Activated CD4-positive, alpha-beta T cell treated with anti-CD3 and anti-CD28 coated beads for 1 hour (primary cell): ENCODE results near the gene TIMM22.
"Not testable (repeated sequence)": the region's sequence is repeated elsewhere in the genome, so short reads cannot be mapped to it uniquely, and the experiment has no call there.

ENCODE experiments used
- DNase-seq: peaks from one replicate; pipeline ENCODE4 v3.0.0-alpha.2; 2020

TIMM22 gene

DNA sequence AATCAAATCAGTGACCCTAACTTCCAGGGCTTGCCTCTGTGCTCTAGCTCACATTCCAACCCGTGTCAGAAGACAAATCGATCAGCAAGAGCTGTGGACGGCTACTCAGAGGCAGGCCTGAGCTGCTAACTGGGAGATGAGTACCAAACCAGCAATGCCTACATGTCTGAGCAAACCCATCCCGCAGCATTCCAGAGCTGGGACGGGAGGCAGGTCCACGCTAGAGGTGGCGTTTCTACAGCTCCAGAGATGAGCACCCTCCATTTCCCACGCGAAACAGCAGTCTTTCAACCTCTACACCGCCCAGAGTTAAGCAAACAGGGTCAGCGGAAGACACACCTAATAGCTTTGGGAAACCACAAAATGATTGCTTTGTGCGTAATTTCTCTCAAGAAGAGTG is 23.9 kb upstream of the TIMM22 start:
- no peak for DNase-seq

DNA sequence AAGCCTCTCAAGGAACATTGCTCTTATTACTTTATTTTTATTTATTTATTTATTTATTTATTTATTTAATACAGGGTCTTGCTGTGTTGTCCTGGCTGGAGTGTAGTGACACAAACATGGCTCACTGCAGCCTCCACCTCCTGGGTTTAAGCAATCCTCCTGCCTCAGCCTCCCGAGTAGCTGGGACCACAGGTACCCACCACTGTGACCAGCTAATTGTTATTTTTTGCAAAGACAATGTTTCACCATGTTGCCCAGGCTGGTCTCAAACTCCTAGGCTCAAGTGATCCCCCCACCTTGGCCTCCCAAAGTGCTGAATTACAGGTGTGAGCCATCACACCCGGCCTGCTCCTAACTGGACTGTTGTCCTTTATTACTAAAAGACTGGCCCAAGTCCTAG is 22.2 kb upstream of the TIMM22 start:
- DNase-seq = not testable (repeated sequence)

DNA sequence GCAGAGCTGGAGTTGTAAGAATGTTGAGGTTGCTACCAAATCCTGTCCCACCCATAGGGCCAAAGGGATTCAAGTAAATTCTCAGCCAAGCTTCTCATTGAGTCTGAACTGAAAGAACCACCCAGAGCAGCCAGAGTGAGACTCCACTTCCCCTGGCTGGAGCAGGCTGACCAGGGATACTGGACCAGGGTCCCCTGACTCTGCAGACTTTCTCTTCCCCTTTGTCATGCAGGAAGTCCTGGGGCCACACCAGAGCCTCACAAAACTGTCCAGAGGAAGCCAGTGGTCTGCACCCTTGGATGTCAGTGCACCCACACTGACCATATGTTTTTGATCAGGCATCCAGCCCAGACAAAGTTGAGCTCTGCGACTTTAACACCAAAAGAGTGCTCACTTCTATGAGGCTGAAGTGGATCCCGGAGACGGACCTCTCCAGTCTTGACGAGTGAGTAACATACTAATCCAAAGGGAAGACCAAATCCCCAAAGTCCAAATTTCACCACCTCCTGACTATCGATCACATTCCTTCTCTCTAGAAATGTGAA is 21.5 kb upstream of the TIMM22 start:
- no peak for DNase-seq

DNA sequence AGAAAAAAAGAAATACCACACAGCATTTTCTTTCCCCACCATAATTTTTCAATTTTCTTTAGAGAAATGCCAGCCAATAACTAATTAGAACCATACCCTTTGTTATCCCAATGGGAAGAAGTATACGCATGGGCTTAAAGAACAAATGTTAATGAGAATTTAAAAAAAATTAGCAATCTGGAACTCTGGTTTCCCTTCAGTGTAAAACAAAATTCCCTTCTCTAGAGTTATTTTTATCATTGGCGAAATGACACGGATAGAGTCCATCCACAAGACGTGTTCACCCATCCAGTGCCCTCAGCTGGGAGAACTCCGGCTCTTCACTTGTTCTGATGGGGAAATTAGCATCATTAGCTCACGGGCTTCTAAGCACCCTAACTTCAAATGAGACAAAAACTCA is 20.6 kb upstream of the TIMM22 start:
- DNase-seq = no peak

DNA sequence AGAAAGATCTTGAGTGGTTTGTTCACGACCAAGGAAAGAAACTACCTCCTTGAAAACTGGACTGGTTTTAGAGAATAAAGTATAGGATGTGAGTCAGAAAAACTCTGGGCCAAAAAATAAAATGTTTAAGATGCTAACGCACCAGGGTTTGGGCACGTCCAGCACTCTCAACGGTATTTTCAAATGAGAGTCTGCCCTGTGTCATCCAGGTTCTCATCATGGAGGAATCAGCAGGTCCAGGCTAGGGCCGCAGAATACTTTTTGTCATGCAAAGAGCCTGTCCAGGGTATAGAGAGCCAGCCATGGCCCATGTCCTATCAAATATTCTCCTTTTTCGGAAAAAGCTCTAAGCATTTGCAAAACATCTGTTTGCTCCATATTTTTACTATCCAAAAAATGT is 19.8 kb upstream of the TIMM22 start:
- DNase-seq = no peak

DNA sequence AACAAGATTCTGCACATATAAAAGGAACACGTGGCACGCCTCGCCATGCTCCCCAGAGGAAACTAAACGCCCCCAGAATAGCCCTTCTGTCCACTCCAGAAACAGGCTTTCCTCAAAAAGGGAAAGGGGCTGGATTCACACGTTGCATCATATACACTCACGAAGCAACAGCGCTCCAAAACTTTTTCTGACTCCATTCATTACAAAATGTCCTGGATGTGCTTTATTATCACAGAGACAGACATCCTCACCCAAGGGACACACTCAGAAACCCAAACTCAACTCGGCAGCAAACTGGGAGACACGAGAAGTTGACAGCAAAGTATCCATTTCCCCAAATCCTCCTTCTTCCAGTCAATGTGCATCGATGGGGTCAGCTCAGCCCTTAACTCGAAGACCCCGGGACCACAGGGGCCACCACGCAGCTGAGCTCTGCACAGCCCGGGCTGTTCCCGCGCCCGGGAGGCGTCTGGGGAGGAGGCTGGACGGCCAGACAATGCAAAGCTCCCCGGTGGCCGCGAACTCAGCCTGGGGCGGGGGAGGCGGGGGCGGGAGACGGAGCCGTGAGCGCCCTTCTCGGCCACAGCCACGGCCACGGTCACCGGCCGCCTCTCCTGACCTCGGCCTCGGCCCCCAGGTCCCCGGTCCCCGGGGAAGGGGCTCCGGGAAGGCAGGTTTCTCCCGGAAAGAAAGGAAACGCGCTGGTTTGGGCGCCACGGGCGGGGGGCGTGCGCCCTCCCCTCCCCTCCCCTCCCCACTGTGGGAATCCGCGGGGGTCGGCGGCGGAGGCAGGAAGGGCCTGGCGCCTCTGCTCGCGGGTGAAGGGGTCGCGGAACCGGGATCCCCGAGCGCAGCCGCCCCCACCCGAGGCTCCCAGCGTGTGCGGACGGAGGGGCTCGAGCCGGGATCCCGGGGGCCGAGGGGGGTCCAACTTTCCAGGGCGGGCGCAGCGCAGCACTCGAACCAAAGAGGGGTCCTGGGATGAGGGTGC is 18.5 kb upstream of the TIMM22 start:
- DNase-seq = no peak

DNA sequence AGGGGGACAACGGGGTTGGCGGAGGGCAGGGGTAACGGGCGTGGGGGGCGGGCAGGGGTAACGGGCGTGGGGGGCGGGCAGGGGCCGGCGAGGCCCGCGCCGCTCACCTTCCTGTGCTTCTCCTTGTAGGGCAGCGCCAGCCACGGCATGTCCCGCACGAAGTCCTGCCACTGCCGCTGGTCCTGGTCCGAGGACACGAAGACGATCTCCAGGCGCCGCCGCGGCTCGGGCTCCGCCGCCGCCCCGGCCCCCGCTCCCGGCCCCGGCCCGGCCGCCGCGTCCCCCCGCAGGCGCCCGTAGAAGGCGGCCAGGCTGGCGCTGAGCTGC is 17.8 kb upstream of the TIMM22 start:
- DNase-seq = peak; percentile 9

DNA sequence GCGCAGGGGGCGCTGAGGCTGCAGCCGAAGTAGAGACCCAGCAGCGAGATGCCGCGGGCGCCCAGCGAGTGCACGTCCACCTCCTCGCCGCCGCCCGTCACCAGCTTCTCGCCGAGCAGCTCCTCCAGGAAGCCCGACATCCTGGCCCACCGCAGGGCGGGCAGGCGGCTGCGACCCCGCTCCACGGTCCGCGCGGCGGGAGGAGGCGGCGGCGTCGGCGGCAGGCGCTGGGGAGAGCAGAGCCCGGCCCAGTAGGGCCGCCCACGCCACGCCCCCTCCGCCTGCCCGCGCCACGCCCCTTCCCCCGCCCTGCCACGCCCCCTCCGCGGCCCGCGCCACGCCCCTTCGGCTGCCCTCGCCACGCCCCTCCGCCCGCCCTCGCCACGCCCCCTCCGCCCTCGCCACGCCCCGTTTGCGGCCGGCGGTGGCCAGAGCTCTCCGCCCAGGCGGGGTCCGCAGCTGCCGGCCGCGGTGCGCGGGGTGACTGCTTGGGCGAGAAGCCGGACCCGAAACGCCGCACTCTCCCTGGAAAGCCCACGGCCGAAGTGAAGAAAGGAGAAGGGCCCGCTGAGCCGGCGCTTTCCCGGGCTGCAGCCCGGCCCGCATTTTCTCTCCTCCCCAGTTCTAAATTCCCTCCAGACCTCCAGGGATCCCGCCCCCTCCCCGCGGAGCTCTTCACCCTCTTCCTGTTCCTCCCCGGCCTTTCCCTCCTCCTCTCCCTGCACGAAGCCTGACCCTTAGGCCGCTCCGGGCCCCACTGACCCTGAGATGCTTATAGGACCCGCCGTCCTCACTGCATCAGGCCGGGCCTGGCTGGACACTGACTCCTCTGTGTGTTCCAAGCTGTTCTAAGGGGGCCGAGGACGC is 17.2 kb upstream of the TIMM22 start, which contains the start of gene NXN:
NXN (minus strand) TSS at position 238 of the 867 bp plus-strand sequence.
- DNase-seq = peak; percentile 85

DNA sequence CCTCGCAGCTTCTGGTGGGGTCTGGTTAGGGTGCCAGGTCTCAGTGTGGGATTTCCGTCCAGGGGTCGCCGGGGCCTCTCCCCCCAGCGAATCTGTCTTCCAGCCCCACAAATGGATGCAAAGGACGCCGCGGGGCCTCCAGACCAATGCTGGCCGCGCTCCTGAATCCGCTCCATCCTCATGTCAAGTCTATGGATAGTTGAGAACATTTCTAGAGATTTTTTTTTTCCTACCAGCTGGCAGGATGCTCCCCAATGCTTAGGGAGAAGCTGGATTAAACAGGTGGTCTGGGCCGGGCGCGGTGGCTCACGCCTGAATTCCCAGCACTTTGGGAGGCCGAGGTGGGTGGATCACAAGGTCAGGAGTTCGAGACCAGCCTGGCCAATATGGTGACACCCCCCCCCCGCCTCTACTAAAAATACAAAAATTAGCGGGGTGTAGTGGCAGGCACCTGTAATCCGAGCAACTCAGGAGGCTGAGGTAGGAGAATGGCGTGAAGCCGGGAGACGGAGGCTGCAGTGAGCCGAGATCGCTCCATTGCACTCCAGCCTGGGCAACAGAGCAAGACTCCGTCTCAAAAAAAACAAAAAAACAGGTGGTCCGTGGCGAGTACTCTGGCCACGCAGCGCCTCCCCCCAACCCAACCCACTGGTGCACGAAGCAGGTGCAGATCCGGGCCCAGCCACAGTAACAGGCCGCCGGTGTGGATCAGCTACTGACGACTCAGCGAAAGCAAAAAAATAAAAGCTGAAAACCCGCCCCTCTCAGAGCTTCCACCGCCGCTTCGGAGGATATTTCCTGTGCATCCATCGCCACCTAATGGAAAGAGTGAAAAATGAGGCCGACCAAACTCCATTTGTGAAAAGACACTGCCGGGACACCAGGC is 16.3 kb upstream of the TIMM22 start:
- DNase-seq = peak; percentile 69

DNA sequence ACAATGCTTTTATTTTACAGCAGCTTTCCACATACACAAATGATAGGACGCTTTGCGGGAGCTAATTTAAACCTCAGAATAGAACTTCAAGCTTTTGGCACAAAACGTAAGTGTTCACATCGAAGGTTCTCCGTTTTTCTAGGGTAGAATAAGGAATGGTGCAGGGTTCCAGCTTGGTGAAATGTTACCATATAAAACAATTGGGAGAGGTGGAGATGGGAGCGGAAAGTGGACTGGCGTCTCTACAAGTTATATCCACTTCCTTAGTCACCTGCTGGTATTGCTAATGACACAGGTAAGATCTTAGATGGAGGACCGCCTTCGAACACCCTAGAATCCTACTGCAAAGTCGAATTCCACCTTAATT is 15.7 kb upstream of the TIMM22 start:
- DNase-seq = no peak

DNA sequence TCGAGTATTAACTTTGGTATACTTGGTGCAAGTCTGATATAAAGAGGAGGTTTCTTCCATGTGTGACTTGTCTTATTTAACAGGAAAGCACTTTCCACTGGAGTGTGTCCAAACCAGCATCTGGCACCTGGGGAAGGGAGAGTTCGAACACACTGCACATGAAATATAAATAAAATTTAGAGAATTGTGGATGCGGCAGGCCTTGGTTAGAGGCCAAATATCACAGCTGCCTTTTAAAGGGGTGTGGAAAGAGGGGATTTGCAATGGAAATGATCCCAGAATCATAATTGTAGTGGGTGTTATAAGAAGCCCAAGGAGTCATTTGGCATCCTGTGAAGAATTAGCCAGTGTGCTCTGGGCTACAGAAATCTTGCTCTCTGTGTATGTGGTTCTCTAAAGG is 13.0 kb upstream of the TIMM22 start:
- DNase-seq = no peak

DNA sequence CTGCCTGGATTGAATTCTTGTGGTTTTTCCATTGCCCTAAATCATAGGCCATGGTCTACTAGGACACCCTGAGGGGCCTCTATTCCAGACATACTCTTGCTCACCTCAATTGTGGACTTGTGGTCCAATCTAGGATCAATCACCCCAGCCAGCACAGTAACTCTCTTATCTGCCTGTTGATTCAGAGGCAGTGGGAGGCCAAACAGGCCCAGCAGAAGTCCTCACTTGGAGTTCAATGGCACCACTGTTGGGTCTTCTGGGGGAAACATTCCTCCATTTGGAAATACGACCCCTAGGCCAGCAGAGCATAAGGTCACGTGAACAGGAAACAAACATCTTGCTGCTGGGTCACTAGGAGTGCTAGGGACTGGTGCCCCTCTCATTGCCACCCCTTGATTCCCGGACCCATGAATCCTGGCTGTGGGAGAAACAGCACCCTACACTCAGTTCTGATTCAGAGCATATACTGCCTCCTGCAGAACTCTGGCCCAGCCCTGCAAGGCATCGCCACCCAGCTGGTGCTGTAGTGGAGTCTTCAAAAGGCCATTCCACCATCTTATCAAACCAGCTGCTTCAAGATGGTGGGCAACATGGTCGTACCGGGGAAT is 10.5 kb upstream of the TIMM22 start:
- DNase-seq = no peak

DNA sequence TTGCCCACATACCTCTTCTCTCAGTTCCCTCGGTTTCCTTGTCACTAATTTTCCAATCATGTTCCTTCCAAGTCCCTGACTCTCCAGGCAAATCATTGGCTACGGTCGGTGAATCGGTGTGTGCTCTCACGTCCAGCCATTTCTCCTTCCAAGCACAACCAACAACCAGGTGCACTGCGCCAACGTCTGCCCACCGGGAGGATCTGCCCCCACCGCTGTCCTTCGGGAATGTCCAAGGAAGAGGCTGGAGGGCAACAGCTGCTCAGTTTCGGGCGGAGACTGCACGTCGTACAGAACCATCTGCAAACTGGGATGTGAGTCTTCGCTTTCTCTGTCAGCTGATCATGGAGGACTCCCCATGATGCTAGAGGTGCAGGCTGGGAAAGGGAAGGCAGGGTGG is 9.0 kb upstream of the TIMM22 start:
- no peak for DNase-seq

DNA sequence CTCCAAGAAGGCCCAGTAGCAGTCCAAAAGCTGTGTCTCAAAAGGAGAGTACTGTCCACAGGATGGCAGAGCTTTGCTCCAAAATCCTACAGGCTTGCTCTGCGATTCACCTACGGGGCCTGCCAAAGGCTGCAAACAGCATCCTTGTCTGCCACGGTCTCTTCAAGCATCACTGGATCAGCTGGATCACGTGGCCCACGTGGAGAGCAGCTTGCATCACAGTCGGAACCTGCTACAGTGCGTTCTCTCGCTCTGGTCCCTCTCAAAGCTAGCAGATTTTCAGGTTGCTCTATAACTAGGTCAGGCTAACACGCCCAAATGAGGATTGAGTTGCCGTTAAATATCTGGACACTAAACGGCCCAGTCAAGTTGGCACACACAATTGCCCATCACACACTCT is 8.4 kb upstream of the TIMM22 start:
- DNase-seq = no peak

DNA sequence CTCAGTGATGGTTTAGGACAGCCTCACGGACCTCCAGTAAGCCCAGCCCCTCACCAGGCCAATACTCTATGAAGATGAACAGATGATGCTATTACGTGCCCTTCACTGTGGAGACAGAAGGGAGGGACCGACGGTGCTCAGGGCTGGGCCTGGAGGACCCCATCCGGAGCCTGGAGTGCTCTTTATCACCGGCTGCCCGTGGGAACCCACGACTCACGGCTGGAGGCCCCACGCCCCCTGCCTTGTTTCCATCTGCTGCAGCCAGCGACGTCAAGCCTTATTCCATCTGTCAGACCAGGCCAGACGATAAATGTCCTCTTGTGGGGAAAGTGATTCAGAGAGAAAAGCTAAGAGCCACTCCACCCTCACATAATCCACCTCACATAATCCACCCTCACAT is 4.0 kb upstream of the TIMM22 start:
- DNase-seq = no peak

DNA sequence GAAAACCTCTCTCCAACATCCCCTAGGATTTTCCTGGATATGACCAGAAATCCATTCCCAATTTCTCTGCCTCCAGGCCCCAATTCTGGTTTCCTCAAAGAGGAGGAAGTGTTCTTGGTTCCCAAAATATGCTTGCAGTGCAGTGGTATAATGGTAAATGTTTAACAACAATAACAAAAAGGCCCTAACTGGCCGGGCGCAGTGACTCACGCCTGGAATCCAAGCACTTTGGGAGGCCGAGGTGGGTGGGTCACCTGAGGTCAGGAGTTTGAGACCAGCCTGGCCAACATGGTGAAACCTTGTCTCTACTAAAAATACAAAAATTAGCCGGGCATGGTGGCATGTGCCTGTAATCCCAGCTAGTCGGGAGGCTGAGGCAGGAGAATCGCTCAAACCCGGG is 1.6 kb upstream of the TIMM22 start:
- DNase-seq = not testable (repeated sequence)

DNA sequence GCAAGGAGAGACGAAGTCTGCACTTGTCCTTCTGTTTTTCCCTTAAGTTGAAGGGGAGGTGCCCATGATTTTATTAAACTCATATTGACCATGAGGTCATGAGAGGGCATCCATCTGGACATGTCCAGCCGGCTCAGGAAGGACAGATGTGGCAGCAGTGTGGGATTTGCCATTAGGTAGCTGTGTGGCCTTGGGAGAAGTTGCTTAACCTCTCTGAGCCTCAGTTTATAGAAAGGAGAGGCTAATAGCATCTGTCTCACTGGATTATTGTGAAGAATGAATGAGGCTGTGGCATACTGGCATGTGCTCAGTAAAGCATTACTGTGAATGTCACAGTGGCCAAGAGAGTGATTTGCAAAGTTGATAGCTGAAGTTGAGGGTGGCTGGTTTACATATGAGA is 1.2 kb downstream of the TIMM22 start:
- DNase-seq = no peak

DNA sequence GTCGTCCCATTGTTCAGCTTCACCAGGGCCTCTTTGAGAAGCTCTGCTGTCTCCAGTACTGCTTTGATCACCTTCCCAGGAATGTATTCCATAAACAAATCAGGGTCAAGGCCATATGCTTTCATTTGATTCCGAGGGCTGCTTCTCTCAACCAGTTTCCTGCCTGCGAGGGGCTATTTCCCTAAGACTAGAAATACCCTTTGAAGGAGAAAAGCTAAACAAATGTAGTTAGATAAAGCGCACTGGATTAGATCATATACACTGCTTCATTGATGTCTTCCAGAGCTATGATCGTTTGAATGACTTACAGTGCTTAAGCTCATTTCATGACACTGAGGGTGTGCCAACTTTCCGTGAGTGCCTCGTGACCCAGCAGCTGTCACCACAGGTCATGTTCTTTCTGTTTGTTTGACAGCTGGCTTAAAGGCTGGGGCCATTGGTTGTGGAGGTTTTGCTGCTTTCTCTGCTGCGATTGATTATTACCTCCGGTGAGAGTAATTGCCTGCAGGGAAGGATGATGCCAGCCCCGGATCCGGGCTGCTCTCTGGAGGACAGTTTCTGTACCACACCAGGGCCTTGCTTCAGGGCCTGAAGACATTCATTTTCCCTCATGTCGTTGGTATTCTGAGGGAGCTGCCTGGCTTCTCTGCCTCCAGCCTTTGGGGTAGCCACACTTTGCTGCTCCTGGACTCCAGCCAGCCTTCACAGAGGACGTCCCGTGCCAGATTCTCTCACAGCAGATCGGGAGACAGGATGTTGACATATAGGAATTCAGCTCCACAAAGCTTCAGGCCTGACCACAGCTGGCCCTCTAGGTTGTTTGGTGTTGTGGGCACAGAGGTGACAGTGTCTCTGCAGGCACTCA is 3.9 kb downstream of the TIMM22 start:
- DNase-seq = no peak

DNA sequence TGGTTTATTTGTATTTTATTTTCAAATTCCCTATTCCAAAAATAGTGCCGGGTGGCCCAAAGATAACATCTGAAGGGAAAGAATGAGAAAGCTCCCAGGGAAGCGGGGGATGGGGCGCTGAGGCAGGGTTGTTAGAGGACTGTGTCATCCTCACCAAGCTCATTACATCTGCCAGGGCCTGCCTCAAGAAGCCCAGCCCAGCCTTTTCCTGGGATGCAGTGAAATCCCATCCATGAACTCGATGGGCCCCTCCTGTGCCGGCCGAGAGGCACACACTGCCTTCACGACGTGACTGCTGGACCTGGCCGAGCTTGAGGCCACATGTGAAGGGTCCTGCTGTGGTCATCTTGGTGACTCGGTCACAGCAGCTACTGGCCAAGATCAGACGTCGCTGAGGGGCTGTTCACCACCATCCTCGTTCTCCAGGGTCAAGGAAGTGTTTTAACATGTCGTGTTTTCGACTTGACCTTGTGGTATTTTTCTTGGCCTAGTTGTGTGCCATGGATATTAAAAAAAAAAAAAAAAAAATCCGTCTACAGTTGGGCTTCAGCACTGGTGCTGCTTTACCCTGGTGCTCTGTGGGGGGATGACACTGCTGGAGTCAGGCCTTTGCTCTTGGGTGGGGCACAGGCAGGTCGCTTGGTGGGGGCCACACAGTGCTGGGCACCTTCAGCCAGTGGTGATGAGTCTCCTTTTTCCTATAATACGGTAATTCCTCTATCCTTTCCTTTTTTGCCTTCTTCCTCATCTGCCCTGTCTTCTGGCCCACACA is 4.9 kb downstream of the TIMM22 start:
- no peak for DNase-seq

DNA sequence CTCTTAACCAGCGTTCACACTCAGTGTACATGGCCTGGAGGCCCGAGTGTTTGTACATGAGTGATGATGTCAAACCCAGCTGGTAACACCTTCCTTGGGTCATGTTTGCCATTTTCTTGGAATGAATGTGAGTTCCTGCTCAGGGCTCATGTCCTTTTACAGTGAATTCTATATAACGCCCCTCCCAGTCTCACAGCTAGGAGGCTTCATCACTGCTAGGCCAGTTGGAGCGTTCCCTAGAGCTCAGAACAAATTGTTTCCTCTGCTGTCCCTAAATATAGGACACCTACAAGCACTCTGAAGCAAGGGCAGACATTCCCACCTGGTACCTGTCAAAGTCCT is 5.5 kb downstream of the TIMM22 start:
- DNase-seq = no peak
